ENCODE data around the gene VPS35L.

Gene VPS35L

GRCh38 chr16:19599968-19600716 lies 44.6 kb downstream of the VPS35L start:
- no peak for DNase-seq

- no peak for DNase-seq
Measured at GRCh38 chr16:19601083-19601976, 45.8 kb downstream of the VPS35L start.

- DNase-seq, result no peak
Measured at GRCh38 chr16:19604911-19605310, 49.4 kb downstream of the VPS35L start.

GRCh38 chr16:19605701-19606100 lies 50.2 kb downstream of the VPS35L start:
- DNase-seq, result no peak

GRCh38 chr16:19607616-19608280 lies 52.2 kb downstream of the VPS35L start:
- no peak for DNase-seq

- DNase-seq, result no peak
Measured at GRCh38 chr16:19609359-19609758, 53.9 kb downstream of the VPS35L start.

- DNase-seq, result no peak
Measured at GRCh38 chr16:19610200-19610599, 54.7 kb downstream of the VPS35L start.

- DNase-seq, result no peak
Measured at GRCh38 chr16:19613834-19614233, 58.3 kb downstream of the VPS35L start.

GRCh38 chr16:19616241-19616640 lies 60.7 kb downstream of the VPS35L start:
- no peak for DNase-seq

- DNase-seq, result no peak
Measured at GRCh38 chr16:19618876-19619275, 63.4 kb downstream of the VPS35L start.

GRCh38 chr16:19621445-19621844 lies 65.9 kb downstream of the VPS35L start:
- no peak for DNase-seq

- DNase-seq, result no peak
Measured at GRCh38 chr16:19625039-19625438, 69.5 kb downstream of the VPS35L start.

- no peak for DNase-seq
Measured at GRCh38 chr16:19636436-19637267, 81.1 kb downstream of the VPS35L start.

GRCh38 chr16:19639986-19640421 lies 84.5 kb downstream of the VPS35L start:
- DNase-seq, result no peak

- DNase-seq, result no peak
Measured at GRCh38 chr16:19642501-19642900, 87.0 kb downstream of the VPS35L start.

- no peak for DNase-seq
Measured at GRCh38 chr16:19644877-19645276, 89.4 kb downstream of the VPS35L start.

- no peak for DNase-seq
Measured at GRCh38 chr16:19645557-19645981, 90.1 kb downstream of the VPS35L start.

GRCh38 chr16:19649980-19650379 lies 94.5 kb downstream of the VPS35L start:
- no peak for DNase-seq

- DNase-seq, result no peak
Measured at GRCh38 chr16:19654147-19654546, 98.6 kb downstream of the VPS35L start.

- no peak for DNase-seq
Measured at GRCh38 chr16:19655242-19655777, 99.8 kb downstream of the VPS35L start.

- no peak for DNase-seq
Measured at GRCh38 chr16:19657831-19658230, 102.3 kb downstream of the VPS35L start.

- no peak for DNase-seq
Measured at GRCh38 chr16:19659554-19659953, 104.1 kb downstream of the VPS35L start.

Measured in GDM1 (cell line).